HEK293 (cell line): ENCODE data around the gene EEF2.

ENCODE experiments used
- CTCF ChIA-PET: fragments of 350-600 bp; formaldehyde crosslinking; extraction: SDS; loops from one replicate; lab custom pipeline; 2021; ENCODE audit warnings: antibody characterized with exemption; lab: Yijun Ruan, JAX
- POLR2A ChIA-PET: fragments of 300-600 bp; formaldehyde crosslinking; extraction: SDS; loops from one replicate; lab custom pipeline; 2020; ENCODE audit warnings: antibody characterized with exemption, inconsistent platforms; lab: Yijun Ruan, JAX
- H3K27ac ChIP-seq: fragments of 200-500 bp; sonication (Bioruptor generic); 2 replicates; pipeline ENCODE4 v1.5.1; 2014; ENCODE audit warnings: low read depth, low read length, control low read depth, inconsistent platforms; ENCODE audit errors: extremely low read depth
- H3K36me3 ChIP-seq, 2 experiments: fragments of 200-500 bp in 1 of 2; sonication (Bioruptor generic) in 1 of 2; 1 replicate in 1 of 2; 2 replicates in 1 of 2; pipeline ENCODE4 v1.5.1; 2014 to 2017; ENCODE audit warnings: inconsistent platforms in 2 of 2, low read length in 2 of 2; ENCODE audit not compliant: control insufficient read depth in 2 of 2, insufficient read depth in 1 of 2
- H3K4me1 ChIP-seq: fragments of 200-500 bp; sonication (Bioruptor generic); 2 replicates; pipeline ENCODE4 v1.5.1; 2014; ENCODE audit warnings: mild to moderate bottlenecking, low read length, inconsistent platforms; ENCODE audit not compliant: control insufficient read depth, insufficient read depth
- H3K4me3 ChIP-seq: 2 replicates; pipeline ENCODE4 v1.5.1; 2011; ENCODE audit warnings: low read depth, mild to moderate bottlenecking, control low read depth, low read length, moderate library complexity
- H3K9me3 ChIP-seq: fragments of 200-500 bp; sonication (Bioruptor generic); 2 replicates; pipeline ENCODE4 v1.5.1; 2014; ENCODE audit warnings: low read depth, low read length, inconsistent platforms; ENCODE audit not compliant: control insufficient read depth, insufficient read depth
- EGR2 ChIP-seq: fragments of 450-650 bp; formaldehyde crosslinking; IDR thresholded peaks from 2 replicates; pipeline ENCODE4 v1.5.1; 2016; ENCODE audit warnings: low read depth, missing biosample characterization, missing genetic modification characterization
- GLIS2 ChIP-seq: fragments of 450-650 bp; formaldehyde crosslinking; IDR thresholded peaks from 2 replicates; pipeline ENCODE4 v1.5.1; 2016; ENCODE audit warnings: missing biosample characterization, missing genetic modification characterization
- HIC1 ChIP-seq: fragments of 450-650 bp; formaldehyde crosslinking; IDR thresholded peaks from 2 replicates; pipeline ENCODE4 v1.5.1; 2016; ENCODE audit warnings: missing biosample characterization, missing genetic modification characterization
- KLF1 ChIP-seq: fragments of 450-650 bp; formaldehyde crosslinking; IDR thresholded peaks from 2 replicates; pipeline ENCODE4 v1.5.1; 2016; ENCODE audit warnings: missing biosample characterization, missing genetic modification characterization
- PRDM10 ChIP-seq: fragments of 450-650 bp; formaldehyde crosslinking; IDR thresholded peaks from 2 replicates; pipeline ENCODE4 v1.5.1; 2016; ENCODE audit warnings: missing biosample characterization, missing genetic modification characterization
- TCF7L2 ChIP-seq: IDR thresholded peaks from 2 replicates; pipeline ENCODE4 v1.6.1; 2011; ENCODE audit warnings: low read depth, mild to moderate bottlenecking, inconsistent platforms, low read length, moderate library complexity, borderline replicate concordance
- WT1 ChIP-seq: fragments of 450-650 bp; formaldehyde crosslinking; IDR thresholded peaks from 2 replicates; pipeline ENCODE4 v1.5.1; 2016; ENCODE audit warnings: missing biosample characterization, missing genetic modification characterization
- ZBTB17 ChIP-seq: fragments of 450-650 bp; formaldehyde crosslinking; IDR thresholded peaks from 2 replicates; pipeline ENCODE4 v1.5.1; 2016; ENCODE audit warnings: missing biosample characterization, missing genetic modification characterization
- ZBTB26 ChIP-seq: fragments of 450-650 bp; formaldehyde crosslinking; optimal IDR thresholded peaks from 2 replicates; pipeline ENCODE3; 2016; ENCODE audit warnings: missing biosample characterization, mild to moderate bottlenecking, missing genetic modification characterization
- ZBTB48 ChIP-seq: fragments of 450-650 bp; formaldehyde crosslinking; IDR thresholded peaks from 2 replicates; pipeline ENCODE4 v1.5.1; 2016; ENCODE audit warnings: missing biosample characterization, missing genetic modification characterization
- ZBTB49 ChIP-seq: fragments of 450-650 bp; formaldehyde crosslinking; IDR thresholded peaks from 2 replicates; pipeline ENCODE4 v1.5.1; 2016; ENCODE audit warnings: missing biosample characterization, missing genetic modification characterization, low read depth
- ZEB2 ChIP-seq: fragments of 450-650 bp; formaldehyde crosslinking; IDR thresholded peaks from 2 replicates; pipeline ENCODE4 v1.5.1; 2016; ENCODE audit warnings: missing biosample characterization, missing genetic modification characterization
- ZFHX2 ChIP-seq: fragments of 450-650 bp; formaldehyde crosslinking; conservative IDR thresholded peaks from 2 replicates; pipeline ENCODE4 v1.5.1; 2016; ENCODE audit warnings: missing biosample characterization, missing genetic modification characterization
- ZIC2 ChIP-seq: fragments of 450-650 bp; formaldehyde crosslinking; IDR thresholded peaks from 2 replicates; pipeline ENCODE4 v1.5.1; 2016; ENCODE audit warnings: missing biosample characterization, missing genetic modification characterization
- ZNF2 ChIP-seq: fragments of 450-650 bp; formaldehyde crosslinking; IDR thresholded peaks from 2 replicates; pipeline ENCODE4 v1.5.1; 2016; ENCODE audit warnings: missing biosample characterization, missing genetic modification characterization
- ZNF221 ChIP-seq: fragments of 450-650 bp; formaldehyde crosslinking; IDR thresholded peaks from 2 replicates; pipeline ENCODE4 v1.5.1; 2017; ENCODE audit warnings: missing biosample characterization, missing genetic modification characterization, borderline replicate concordance
- ZNF571 ChIP-seq: fragments of 450-650 bp; formaldehyde crosslinking; IDR thresholded peaks from 2 replicates; pipeline ENCODE4 v1.5.0; 2017; ENCODE audit warnings: missing biosample characterization, missing genetic modification characterization
- ZNF585B ChIP-seq: fragments of 450-650 bp; formaldehyde crosslinking; IDR thresholded peaks from 2 replicates; pipeline ENCODE4 v1.5.1; 2016; ENCODE audit warnings: missing biosample characterization, missing genetic modification characterization
- ZNF658 ChIP-seq: fragments of 450-650 bp; formaldehyde crosslinking; IDR thresholded peaks from 2 replicates; pipeline ENCODE4; 2016; ENCODE audit warnings: missing biosample characterization, missing genetic modification characterization
- ZNF768 ChIP-seq: fragments of 450-650 bp; formaldehyde crosslinking; IDR thresholded peaks from 2 replicates; pipeline ENCODE4 v1.5.1; 2018; ENCODE audit warnings: missing biosample characterization, mild to moderate bottlenecking, missing genetic modification characterization
- ZNF830 ChIP-seq: fragments of 450-650 bp; IDR thresholded peaks from 2 replicates; pipeline ENCODE4 v1.5.0; 2018; ENCODE audit warnings: missing biosample characterization, missing genetic modification characterization, low read depth, mild to moderate bottlenecking, moderate library complexity
- ZSCAN16 ChIP-seq: fragments of 450-650 bp; formaldehyde crosslinking; IDR thresholded peaks from 2 replicates; pipeline ENCODE4 v1.5.1; 2016; ENCODE audit warnings: missing biosample characterization, missing genetic modification characterization
- ZSCAN30 ChIP-seq: fragments of 450-650 bp; IDR thresholded peaks from 2 replicates; pipeline ENCODE4 v1.5.1; 2018; ENCODE audit warnings: missing biosample characterization, mild to moderate bottlenecking, missing genetic modification characterization, moderate library complexity

EEF2 gene

GRCh38 chr19:3936506-3937442 lies 48.5 kb downstream of the EEF2 start (continued):
- TF ChIP-seq ZBTB17 (tag by site-specific recombination) (no peak), ZNF585B (no peak), ZBTB48 (no peak), ZFHX2 (tag by site-specific recombination) (peak; percentile 36), TCF7L2 (no peak), ZSCAN16 (no peak), ZNF768 (tag by site-specific recombination) (no peak), EGR2 (tag by site-specific recombination) (peak; percentile 47; the same call in 1 of the 2 replicates), ZNF571 (no peak)

GRCh38 chr19:3932931-3933810 lies 52.1 kb downstream of the EEF2 start, which contains the start of gene NMRK2:
TSS of gene NMRK2 (plus strand) at chr19:3933069. CDS start at chr19:3933672, 603 bp downstream.
- POLR2A ChIA-PET, result interaction anchor here (0.6 to 1.6 kb wide), 6 partner anchors 21 to 52 kb away, joined by 3 to 12 read pairs (median 4); partner anchors contain the start of genes DAPK3 and EEF2
- Histone ChIP-seq H3K4me3 (peak within 1 kb of the TSS; percentile 15; the same call in 1 of the 2 replicates), H3K27ac (no peak within 1 kb of the TSS)
- TF ChIP-seq ZNF221 (tag by site-specific recombination) (no peak), GLIS2 (tag by site-specific recombination) (peak; percentile 56; the same call in 1 of the 2 replicates), ZSCAN30 (no peak), ZBTB49 (tag by site-specific recombination) (no peak), HIC1 (tag by site-specific recombination) (0 out of 2 replicates have a peak, but pooled peaks have one; percentile 22), ZEB2 (tag by site-specific recombination) (no peak), ZBTB26 (tag by site-specific recombination) (peak; percentile 19), WT1 (tag by site-specific recombination) (peak; percentile 86), ZNF658 (tag by site-specific recombination) (no peak), ZNF585B (no peak), ZNF830 (tag by site-specific recombination) (no peak), KLF1 (tag by site-specific recombination) (peak; percentile 77), PRDM10 (tag by site-specific recombination) (peak; percentile 24; the same call in 1 of the 2 replicates), ZNF2 (tag by site-specific recombination) (no peak), ZIC2 (peak; percentile 53)

More at GRCh38 chr19:3932931-3933810, 52.1 kb downstream of the EEF2 start, which contains the start of gene NMRK2:
- Histone ChIP-seq H3K4me1 (no peaks in the 10 kb centered on the region), H3K36me3 (no peaks in the 10 kb centered on the region), H3K9me3 (no peaks in the 10 kb centered on the region)
- CTCF ChIA-PET, result interaction anchor here (0.8 to 1.3 kb wide), 3 partner anchors 36 to 54 kb away, joined by 3 to 6 read pairs (median 4); partner anchors contain the start of gene EEF2
